SU-DHL-6 (cell line): ENCODE data around the gene VWA5A.

ENCODE experiments used
- H2AFZ ChIP-seq: fragments of 200-600 bp; sonication (generic); 2 replicates; pipeline ENCODE4 v1.6.1; 2014; ENCODE audit warnings: low read depth, mild to moderate bottlenecking, moderate library complexity, mixed read lengths, antibody characterized with exemption, low read length; ENCODE audit not compliant: severe bottlenecking
- H3F3A ChIP-seq: fragments of 200-600 bp; shearing (Covaris generic); 2 replicates; pipeline ENCODE4 v1.6.0; 2016; ENCODE audit warnings: antibody characterized with exemption, mild to moderate bottlenecking; ENCODE audit not compliant: insufficient read depth
- H3K27ac ChIP-seq: fragments of 200-600 bp; sonication (generic); 2 replicates; pipeline ENCODE4 v1.5.1; 2016; ENCODE audit warnings: low read depth, mild to moderate bottlenecking, low read length, moderate library complexity, mixed read lengths
- H3K27me3 ChIP-seq: fragments of 200-600 bp; sonication (generic), shearing (Covaris generic); 2 replicates; pipeline ENCODE4 v1.6.0; 2014; ENCODE audit warnings: mild to moderate bottlenecking, low read length
- H3K36me3 ChIP-seq: fragments of 200-600 bp; sonication (generic); 2 replicates; pipeline ENCODE4 v1.6.1; 2014; ENCODE audit warnings: mild to moderate bottlenecking, low read length, mixed read lengths
- H3K4me2 ChIP-seq: fragments of 300-600, 200-600 bp; shearing (Covaris generic), sonication (generic); 2 replicates; pipeline ENCODE4 v1.6.0; 2014; ENCODE audit warnings: low read length, low read depth, mild to moderate bottlenecking; ENCODE audit not compliant: poor library complexity, severe bottlenecking
- H3K4me3 ChIP-seq: fragments of 200-600 bp; sonication (generic); 2 replicates; pipeline ENCODE4 v1.5.1; 2014; ENCODE audit warnings: antibody characterized with exemption, low read length, mild to moderate bottlenecking, mixed read lengths; ENCODE audit not compliant: insufficient read depth, poor library complexity, severe bottlenecking
- H3K79me2 ChIP-seq: fragments of 200-600 bp; sonication (generic); 2 replicates; pipeline ENCODE4 v1.6.1; 2014; ENCODE audit warnings: mild to moderate bottlenecking, low read length, moderate library complexity; ENCODE audit not compliant: insufficient read depth
- H3K9ac ChIP-seq: fragments of 200-600 bp; sonication (generic); 2 replicates; pipeline ENCODE4 v1.7.0; 2014; ENCODE audit warnings: mild to moderate bottlenecking, low read length
- H3K9me2 ChIP-seq: fragments of 200-600 bp; sonication (generic); replicated peaks from 2 replicates; pipeline ENCODE4 v1.6.1; 2014; ENCODE audit warnings: low read length; ENCODE audit not compliant: insufficient read depth
- H3K9me3 ChIP-seq: fragments of 200-600 bp; sonication (generic); 2 replicates; pipeline ENCODE4 v1.6.1; 2014; ENCODE audit warnings: low read length, mixed read lengths; ENCODE audit not compliant: insufficient read depth
- H4K20me1 ChIP-seq: fragments of 200-600 bp; sonication (generic); 2 replicates; pipeline ENCODE4 v1.6.1; 2014; ENCODE audit warnings: low read depth, mild to moderate bottlenecking, antibody characterized with exemption, low read length, moderate library complexity, mixed read lengths
- EZH2phosphoT487 ChIP-seq: fragments of 200-600 bp; sonication (generic), shearing (Covaris generic); conservative IDR thresholded peaks from 2 replicates; pipeline ENCODE4 v1.6.1; 2018; ENCODE audit warnings: mild to moderate bottlenecking, antibody characterized with exemption, low read length, moderate library complexity, mixed read lengths
- TF ChIP-seq, protein P1 (sequence below): fragments of 200-600 bp; sonication (generic); IDR thresholded peaks from one replicate; pipeline ENCODE4 v1.5.1; 2017; ENCODE audit warnings: antibody characterized with exemption, mild to moderate bottlenecking, low read length, moderate library complexity; ENCODE audit not compliant: insufficient read depth, poor library complexity, severe bottlenecking

VWA5A gene

DNA sequence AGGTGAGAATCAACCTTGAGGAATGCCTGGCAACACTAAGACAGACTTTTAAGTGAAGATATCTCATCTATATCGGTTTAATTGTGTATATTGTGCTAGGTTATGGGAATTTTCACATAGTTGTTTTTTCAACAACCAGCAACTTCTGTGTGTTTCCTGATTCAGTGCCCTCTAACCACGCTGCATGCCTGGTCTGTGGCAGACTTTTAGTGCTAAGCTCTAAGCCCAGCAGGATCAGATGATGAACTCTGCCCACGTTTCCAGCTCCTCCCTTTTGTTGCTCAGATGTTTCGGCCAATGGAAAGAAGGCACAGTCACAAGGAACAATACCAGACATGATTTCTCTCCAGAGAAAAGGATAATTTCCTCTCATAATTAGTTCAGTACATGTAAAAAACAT lies 1.4 kb upstream of the VWA5A start:
- no peaks in the 10 kb centered on the region for H3F3A ChIP-seq
- no peaks in the 10 kb centered on the region for H3K36me3 ChIP-seq
- H3K27ac ChIP-seq: no peak overlapping the region
- H3K9me2 ChIP-seq: no peaks in the 10 kb centered on the region
- H3K4me2 ChIP-seq: no peak overlapping the region
- H2AFZ ChIP-seq: no peak overlapping the region
- no peaks in the 10 kb centered on the region for H3K9me3 ChIP-seq
- no peak overlapping the region for H3K4me3 ChIP-seq
- no peaks in the 10 kb centered on the region for H3K79me2 ChIP-seq
- H3K27me3 ChIP-seq: no peaks in the 10 kb centered on the region
- H4K20me1 ChIP-seq: no peaks in the 10 kb centered on the region
- H3K9ac ChIP-seq: no peak overlapping the region
- TF ChIP-seq, protein P1, sequence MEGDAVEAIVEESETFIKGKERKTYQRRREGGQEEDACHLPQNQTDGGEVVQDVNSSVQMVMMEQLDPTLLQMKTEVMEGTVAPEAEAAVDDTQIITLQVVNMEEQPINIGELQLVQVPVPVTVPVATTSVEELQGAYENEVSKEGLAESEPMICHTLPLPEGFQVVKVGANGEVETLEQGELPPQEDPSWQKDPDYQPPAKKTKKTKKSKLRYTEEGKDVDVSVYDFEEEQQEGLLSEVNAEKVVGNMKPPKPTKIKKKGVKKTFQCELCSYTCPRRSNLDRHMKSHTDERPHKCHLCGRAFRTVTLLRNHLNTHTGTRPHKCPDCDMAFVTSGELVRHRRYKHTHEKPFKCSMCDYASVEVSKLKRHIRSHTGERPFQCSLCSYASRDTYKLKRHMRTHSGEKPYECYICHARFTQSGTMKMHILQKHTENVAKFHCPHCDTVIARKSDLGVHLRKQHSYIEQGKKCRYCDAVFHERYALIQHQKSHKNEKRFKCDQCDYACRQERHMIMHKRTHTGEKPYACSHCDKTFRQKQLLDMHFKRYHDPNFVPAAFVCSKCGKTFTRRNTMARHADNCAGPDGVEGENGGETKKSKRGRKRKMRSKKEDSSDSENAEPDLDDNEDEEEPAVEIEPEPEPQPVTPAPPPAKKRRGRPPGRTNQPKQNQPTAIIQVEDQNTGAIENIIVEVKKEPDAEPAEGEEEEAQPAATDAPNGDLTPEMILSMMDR: no peak
- no peak for TF ChIP-seq EZH2phosphoT487

DNA sequence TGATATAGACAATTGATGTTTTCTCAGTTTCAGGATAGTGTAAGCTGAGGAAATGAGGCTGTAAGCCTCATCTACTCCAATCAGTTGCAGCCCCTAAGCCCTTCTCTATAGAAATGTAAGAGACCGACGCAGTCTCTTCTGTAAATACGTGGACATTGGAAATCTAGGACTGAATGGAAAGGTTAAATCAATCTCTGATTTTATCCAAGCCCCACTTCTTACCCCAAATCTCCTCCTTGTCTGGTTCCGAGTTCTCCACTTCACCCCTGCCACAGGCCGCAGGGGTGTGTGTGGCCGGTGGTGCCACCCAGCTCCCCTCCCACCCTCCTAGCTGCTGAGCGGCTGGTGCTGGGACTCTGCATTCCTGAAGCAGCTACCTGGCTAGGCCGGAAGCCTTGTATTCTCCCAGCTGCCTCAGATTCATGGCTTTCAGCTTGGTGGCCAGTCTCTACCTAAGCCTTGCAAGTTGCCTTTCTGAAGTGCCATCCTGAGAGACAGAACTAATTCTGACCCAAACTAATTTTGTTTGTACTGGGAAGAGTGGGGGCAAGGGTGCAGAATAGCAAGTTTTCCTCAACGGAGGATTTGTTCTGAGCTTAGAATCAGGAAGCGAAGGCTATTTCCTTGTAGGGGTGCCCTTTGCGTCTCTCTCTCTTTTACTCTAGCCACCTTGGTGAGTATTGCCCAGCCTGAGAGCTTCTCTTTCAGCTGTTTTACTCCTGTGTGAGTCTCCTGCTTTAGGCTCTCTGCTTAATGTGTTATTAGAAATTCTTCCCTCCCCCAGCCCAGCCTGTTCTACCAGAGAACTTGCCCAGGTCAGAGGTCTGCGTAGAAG lies 749 bp downstream of the VWA5A start:
- no peak for TF ChIP-seq EZH2phosphoT487
- Histone ChIP-seq H3K79me2 (no peaks in the 10 kb centered on the region), H3K27me3 (no peaks in the 10 kb centered on the region), H3K9ac (no peak overlapping the region), H2AFZ (no peak overlapping the region), H3K36me3 (no peaks in the 10 kb centered on the region), H3K4me2 (no peak overlapping the region), H3K9me2 (no peaks in the 10 kb centered on the region), H3F3A (no peaks in the 10 kb centered on the region), H3K4me3 (no peak overlapping the region), H3K27ac (no peak overlapping the region), H4K20me1 (no peaks in the 10 kb centered on the region), H3K9me3 (no peaks in the 10 kb centered on the region)

DNA sequence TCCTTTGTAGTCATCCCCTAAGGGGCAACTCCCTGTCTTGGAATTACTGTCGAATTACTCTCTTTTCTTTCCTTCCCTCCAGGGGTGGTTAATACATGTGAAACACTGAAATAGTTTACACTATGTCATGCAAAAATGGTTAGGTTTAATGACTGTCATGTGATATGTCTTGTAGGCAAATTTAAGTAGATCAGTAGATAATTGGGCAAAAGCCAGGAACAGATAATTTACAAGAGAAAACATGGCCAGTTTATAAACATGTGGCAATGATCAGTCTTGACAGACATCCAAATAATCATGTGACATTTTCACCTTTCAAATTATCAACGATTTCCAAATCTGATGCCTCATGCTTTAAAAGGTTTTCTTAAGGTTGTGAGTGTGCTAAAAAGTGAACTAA lies 3.9 kb downstream of the VWA5A start:
- Histone ChIP-seq H3K9me2 (no peaks in the 10 kb centered on the region), H2AFZ (no peak overlapping the region), H3K4me2 (no peak overlapping the region), H3K9me3 (no peaks in the 10 kb centered on the region), H3F3A (no peaks in the 10 kb centered on the region), H3K36me3 (no peaks in the 10 kb centered on the region), H3K79me2 (no peaks in the 10 kb centered on the region), H4K20me1 (no peaks in the 10 kb centered on the region), H3K27me3 (no peaks in the 10 kb centered on the region), H3K27ac (no peak overlapping the region), H3K9ac (no peak overlapping the region), H3K4me3 (no peak overlapping the region)
- TF ChIP-seq EZH2phosphoT487: no peak
- TF ChIP-seq, protein P1: no peak

DNA sequence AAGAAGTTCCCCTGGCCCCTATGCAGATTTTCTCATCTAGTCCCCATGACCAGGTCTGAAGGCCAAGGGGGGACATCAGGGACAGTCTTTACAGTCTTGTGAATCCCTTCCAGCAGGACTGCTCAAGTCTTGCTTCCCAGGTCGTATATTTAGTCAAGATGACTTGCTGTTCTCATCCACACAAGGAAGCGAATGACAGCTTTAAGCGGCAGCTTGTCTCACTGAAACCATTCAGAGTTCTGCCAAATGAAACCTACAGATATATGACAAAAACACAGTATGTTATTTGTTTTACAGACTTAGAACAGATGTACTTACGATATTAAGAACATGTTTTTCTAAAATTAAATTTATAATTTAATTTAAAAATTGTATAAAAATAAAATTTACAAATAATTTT lies 5.6 kb downstream of the VWA5A start:
- H3K27me3 ChIP-seq: no peaks in the 10 kb centered on the region
- no peaks in the 10 kb centered on the region for H3K79me2 ChIP-seq
- H2AFZ ChIP-seq: no peak overlapping the region
- no peaks in the 10 kb centered on the region for H3K36me3 ChIP-seq
- H3K4me3 ChIP-seq: no peak overlapping the region
- no peak overlapping the region for H3K9ac ChIP-seq
- H3K9me3 ChIP-seq: no peaks in the 10 kb centered on the region
- H3F3A ChIP-seq: no peaks in the 10 kb centered on the region
- H3K9me2 ChIP-seq: no peaks in the 10 kb centered on the region
- no peak overlapping the region for H3K4me2 ChIP-seq
- H3K27ac ChIP-seq: no peak overlapping the region
- TF ChIP-seq EZH2phosphoT487: no peak
- H4K20me1 ChIP-seq: no peaks in the 10 kb centered on the region
